HCT116 (cell line): ENCODE results near the gene C15orf61. TPM values are rescaled to one million over a fixed set of nuclear protein-coding genes. Genes with fewer than 3 reads are reported as not detected.

ENCODE experiments used
- ATAC-seq: fragments of 200-7000 bp; cut with Tn5 transposase; 2 replicates; pipeline ENCODE4 v1.9.1; 2020; ENCODE audit warnings: mild to moderate bottlenecking, moderate library complexity
- BruUV-seq: library from RNA; stranded (reverse); fragments of 400-500 nt; replicated peaks from 2 replicates; lab custom pipeline; 2021; lab: Mats Ljungman, UMichigan
- CTCF ChIA-PET: fragments of 300-600 bp; sonication (Branson Sonifier 250); formaldehyde crosslinking; loops from one replicate; lab custom pipeline; 2021; ENCODE audit warnings: antibody characterized with exemption; lab: Charles Lee
- POLR2A ChIA-PET: fragments of 300-600, 350-600 bp; sonication (Branson Sonifier 250); formaldehyde crosslinking; loops from one replicate; lab custom pipeline; 2021; ENCODE audit warnings: antibody characterized with exemption; lab: Charles Lee
- RAD21 ChIA-PET, 2 experiments: fragments of 300-600 bp; sonication (Branson Sonifier 250); formaldehyde crosslinking; loops; one replicate each; lab custom pipeline; 2023; ENCODE audit warnings: low total read pairs in 2 of 2; ENCODE audit not compliant: uncharacterized antibody in 2 of 2, unreplicated experiment in 2 of 2, low non-redundant PET in 1 of 2; lab: Charles Lee
- DNase-seq: peaks from one replicate; pipeline ENCODE4 v3.0.0-alpha.2; 2010; ENCODE audit warnings: low read depth, low spot score
- H2AFZ ChIP-seq: fragments of 200-600 bp; shearing (Covaris generic), sonication (generic); 2 replicates; pipeline ENCODE4 v1.6.1; 2017; ENCODE audit warnings: low read depth, mixed run types, mixed read lengths, antibody characterized with exemption, low read length; ENCODE audit not compliant: poor library complexity, severe bottlenecking
- H3K27ac ChIP-seq: 2 replicates; pipeline ENCODE4 v1.5.1; 2012; ENCODE audit warnings: low read depth, low read length
- H3K27me3 ChIP-seq: fragments of 200-600 bp; sonication (generic); 2 replicates; pipeline ENCODE4 v1.6.1; 2016; ENCODE audit warnings: mixed run types, low read length, mixed read lengths; ENCODE audit not compliant: insufficient read depth
- H3K36me3 ChIP-seq, 2 experiments: fragments of 200-500 bp in 1 of 2; fragments of 200-600 bp in 1 of 2; sonication (Bioruptor generic) in 1 of 2; sonication (generic) in 1 of 2; 2 replicates each; pipeline versions ENCODE4 v1.5.1 to v1.6.1; 2014 to 2016; ENCODE audit warnings: low read length in 2 of 2, inconsistent platforms in 1 of 2, mixed read lengths in 1 of 2, mixed run types in 1 of 2; ENCODE audit not compliant: insufficient read depth in 2 of 2, control insufficient read depth in 1 of 2
- H3K4me1 ChIP-seq, 2 experiments: fragments of 200-600 bp in 1 of 2; sonication (generic) in 1 of 2; 2 replicates each; pipeline versions ENCODE4 v1.5.1 to v1.6.1; 2012 to 2017; ENCODE audit warnings: low read length in 2 of 2, inconsistent platforms in 1 of 2, mild to moderate bottlenecking in 1 of 2, mixed read lengths in 1 of 2, mixed run types in 1 of 2, moderate library complexity in 1 of 2; ENCODE audit not compliant: insufficient read depth in 2 of 2, control insufficient read depth in 1 of 2
- H3K4me2 ChIP-seq: fragments of 200-600 bp; sonication (generic); 2 replicates; pipeline ENCODE4 v1.6.1; 2017; ENCODE audit warnings: mixed run types, low read length, mixed read lengths
- H3K4me3 ChIP-seq, 2 experiments: fragments of 200-600 bp in 1 of 2; sonication (generic) in 1 of 2; replicated peaks in 1 of 2; 2 replicates each; pipeline ENCODE4 v1.5.1; 2011 to 2016; ENCODE audit warnings: low read length in 2 of 2, control low read depth in 1 of 2, low read depth in 1 of 2, mild to moderate bottlenecking in 1 of 2, mixed read lengths in 1 of 2, mixed run types in 1 of 2
- H3K79me2 ChIP-seq: fragments of 200-600 bp; sonication (generic); 2 replicates; pipeline ENCODE4 v1.6.1; 2017; ENCODE audit warnings: mild to moderate bottlenecking, mixed run types, low read length, moderate library complexity, mixed read lengths; ENCODE audit not compliant: insufficient read depth
- H3K9ac ChIP-seq: fragments of 200-600 bp; sonication (generic); 2 replicates; pipeline ENCODE4 v1.6.1; 2016; ENCODE audit warnings: low read length, mixed read lengths
- H3K9me2 ChIP-seq: fragments of 200-600 bp; sonication (generic), shearing (Covaris generic); 2 replicates; pipeline ENCODE4 v1.6.1; 2017; ENCODE audit warnings: mixed run types, mild to moderate bottlenecking, moderate library complexity; ENCODE audit not compliant: insufficient read depth
- H3K9me3 ChIP-seq, 2 experiments: fragments of 200-500 bp in 1 of 2; fragments of 200-600 bp in 1 of 2; sonication (Bioruptor generic) in 1 of 2; sonication (generic) in 1 of 2; 2 replicates each; pipeline ENCODE4 v1.6.1; 2014 to 2017; ENCODE audit warnings: low read length in 2 of 2, mixed read lengths in 2 of 2, inconsistent platforms in 1 of 2, low read depth in 1 of 2, mild to moderate bottlenecking in 1 of 2, mixed run types in 1 of 2, moderate library complexity in 1 of 2; ENCODE audit not compliant: control insufficient read depth in 1 of 2, insufficient read depth in 1 of 2
- H4K20me1 ChIP-seq: fragments of 200-600 bp; sonication (generic), shearing (Covaris generic); 2 replicates; pipeline ENCODE4 v1.6.1; 2017; ENCODE audit warnings: mixed run types, mild to moderate bottlenecking, moderate library complexity; ENCODE audit not compliant: insufficient read depth
- CBX3 ChIP-seq: IDR thresholded peaks from 2 replicates; pipeline ENCODE4 v1.6.1; 2012; ENCODE audit warnings: low read depth
- CEBPB ChIP-seq: IDR thresholded peaks from 2 replicates; pipeline ENCODE4 v1.6.1; 2012; ENCODE audit warnings: low read depth
- EGR1 ChIP-seq: IDR thresholded peaks from 2 replicates; pipeline ENCODE4 v1.6.1; 2012; ENCODE audit warnings: low read depth
- EZH2phosphoT487 ChIP-seq: fragments of 200-600 bp; IDR thresholded peaks from 2 replicates; pipeline ENCODE4 v1.6.1; 2018; ENCODE audit warnings: antibody characterized with exemption, borderline replicate concordance
- JUND ChIP-seq: IDR thresholded peaks from 2 replicates; pipeline ENCODE4 v1.6.1; 2012
- SP1 ChIP-seq: IDR thresholded peaks from 2 replicates; pipeline ENCODE4 v1.6.1; 2012; ENCODE audit warnings: low read depth
- ZFX ChIP-seq: fragments of 450-650 bp; IDR thresholded peaks from 2 replicates; pipeline ENCODE4 v1.6.1; 2017
- intact Hi-C: fragments of 100-400 bp; cut with micrococcal nuclease; formaldehyde crosslinking; loops from 2 replicates; pipeline ENCODE4 v1.10.0; 2022
- total RNA-seq: library from RNA; stranded (reverse); gene quantifications from one replicate; pipeline ENCODE4 v1.2.1, GENCODE V29; 2021; ENCODE audit not compliant: unreplicated experiment
- TF ChIP-seq, protein P1 (sequence below): IDR thresholded peaks from 2 replicates; pipeline ENCODE4 v1.6.1; 2012
- TF ChIP-seq, protein P2 (sequence below): IDR thresholded peaks from 2 replicates; pipeline ENCODE4 v1.6.1; 2012
- TF ChIP-seq, protein P3 (sequence below): IDR thresholded peaks from 2 replicates; pipeline ENCODE4 v1.6.1; 2011; ENCODE audit warnings: mild to moderate bottlenecking, low read length, moderate library complexity; ENCODE audit not compliant: insufficient replicate concordance; ENCODE audit errors: extremely low read depth
- TF ChIP-seq, protein P4 (sequence below): IDR thresholded peaks from 2 replicates; pipeline ENCODE4 v1.6.1; 2012; ENCODE audit warnings: low read depth
- TF ChIP-seq, protein P5 (sequence below), 3 experiments: fragments of 200-600 bp in 1 of 3; sonication (generic) in 1 of 3; IDR thresholded peaks in 2 of 3; conservative IDR thresholded peaks in 1 of 3; 2 replicates each; pipeline ENCODE4 v1.5.1; 2012 to 2017; ENCODE audit warnings: low read depth in 2 of 3, low read length in 2 of 3, antibody characterized with exemption in 1 of 3, borderline replicate concordance in 1 of 3, control low read depth in 1 of 3, mild to moderate bottlenecking in 1 of 3, mixed read lengths in 1 of 3, mixed run types in 1 of 3, moderate library complexity in 1 of 3; ENCODE audit not compliant: insufficient read depth in 1 of 3

The C15orf61 gene
- total RNA-seq, 1 experiment from 2014 or later: 9.9 TPM

DNA sequence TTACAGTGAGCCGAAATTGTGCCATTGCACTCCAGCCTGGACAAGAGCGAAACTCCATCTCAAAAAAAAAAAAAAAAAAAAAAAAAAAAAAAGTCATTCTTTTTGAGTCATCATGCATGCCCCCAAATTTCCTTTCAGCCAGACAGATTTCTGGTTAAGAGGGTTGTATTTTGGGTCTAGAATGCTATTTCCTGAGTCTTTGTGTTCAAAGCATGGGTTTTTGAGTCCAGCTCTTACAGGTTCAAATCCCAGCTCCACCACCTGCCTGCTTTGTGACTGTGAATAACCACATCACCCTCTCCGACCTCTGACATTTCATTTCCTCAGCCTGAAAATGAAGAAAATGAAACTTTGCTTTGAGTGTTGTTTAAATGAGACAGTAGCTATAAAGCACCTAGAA is 9.3 kb upstream of the C15orf61 start:
- intact Hi-C loops: no loop called here
- no peaks in the 10 kb centered on the region for H3K79me2 ChIP-seq
- H4K20me1 ChIP-seq: no peaks in the 10 kb centered on the region
- DNase-seq: no peak
- no peak overlapping the region for H3K4me3 ChIP-seq
- RAD21 ChIA-PET: no interaction called here
- H3K4me1 ChIP-seq: no peaks in the 10 kb centered on the region
- BruUV-seq: no TSS peak
- no peak overlapping the region for H3K9ac ChIP-seq
- POLR2A ChIA-PET: no interaction called here
- H2AFZ ChIP-seq: no peak overlapping the region
- H3K27ac ChIP-seq: no peak overlapping the region
- H3K9me2 ChIP-seq: no peaks in the 10 kb centered on the region
- no peaks in the 10 kb centered on the region for H3K9me3 ChIP-seq
- H3K36me3 ChIP-seq: 0 out of 4 replicates have a peak, but pooled peaks cover 0 to 2% of the 10 kb centered on the region in 2 experiments
- no peak for ATAC-seq
- CTCF ChIA-PET: no interaction called here
- no peaks in the 10 kb centered on the region for H3K27me3 ChIP-seq
- TF ChIP-seq, protein P1, sequence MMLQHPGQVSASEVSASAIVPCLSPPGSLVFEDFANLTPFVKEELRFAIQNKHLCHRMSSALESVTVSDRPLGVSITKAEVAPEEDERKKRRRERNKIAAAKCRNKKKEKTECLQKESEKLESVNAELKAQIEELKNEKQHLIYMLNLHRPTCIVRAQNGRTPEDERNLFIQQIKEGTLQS: no peak
- TF ChIP-seq, protein P2, sequence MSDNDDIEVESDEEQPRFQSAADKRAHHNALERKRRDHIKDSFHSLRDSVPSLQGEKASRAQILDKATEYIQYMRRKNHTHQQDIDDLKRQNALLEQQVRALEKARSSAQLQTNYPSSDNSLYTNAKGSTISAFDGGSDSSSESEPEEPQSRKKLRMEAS: no peak
- no peak for TF ChIP-seq CEBPB
- no peak for TF ChIP-seq CBX3
- TF ChIP-seq, protein P3, sequence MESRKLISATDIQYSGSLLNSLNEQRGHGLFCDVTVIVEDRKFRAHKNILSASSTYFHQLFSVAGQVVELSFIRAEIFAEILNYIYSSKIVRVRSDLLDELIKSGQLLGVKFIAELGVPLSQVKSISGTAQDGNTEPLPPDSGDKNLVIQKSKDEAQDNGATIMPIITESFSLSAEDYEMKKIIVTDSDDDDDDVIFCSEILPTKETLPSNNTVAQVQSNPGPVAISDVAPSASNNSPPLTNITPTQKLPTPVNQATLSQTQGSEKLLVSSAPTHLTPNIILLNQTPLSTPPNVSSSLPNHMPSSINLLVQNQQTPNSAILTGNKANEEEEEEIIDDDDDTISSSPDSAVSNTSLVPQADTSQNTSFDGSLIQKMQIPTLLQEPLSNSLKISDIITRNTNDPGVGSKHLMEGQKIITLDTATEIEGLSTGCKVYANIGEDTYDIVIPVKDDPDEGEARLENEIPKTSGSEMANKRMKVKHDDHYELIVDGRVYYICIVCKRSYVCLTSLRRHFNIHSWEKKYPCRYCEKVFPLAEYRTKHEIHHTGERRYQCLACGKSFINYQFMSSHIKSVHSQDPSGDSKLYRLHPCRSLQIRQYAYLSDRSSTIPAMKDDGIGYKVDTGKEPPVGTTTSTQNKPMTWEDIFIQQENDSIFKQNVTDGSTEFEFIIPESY: no peak
- no peak for TF ChIP-seq EZH2phosphoT487
- TF ChIP-seq, protein P4, sequence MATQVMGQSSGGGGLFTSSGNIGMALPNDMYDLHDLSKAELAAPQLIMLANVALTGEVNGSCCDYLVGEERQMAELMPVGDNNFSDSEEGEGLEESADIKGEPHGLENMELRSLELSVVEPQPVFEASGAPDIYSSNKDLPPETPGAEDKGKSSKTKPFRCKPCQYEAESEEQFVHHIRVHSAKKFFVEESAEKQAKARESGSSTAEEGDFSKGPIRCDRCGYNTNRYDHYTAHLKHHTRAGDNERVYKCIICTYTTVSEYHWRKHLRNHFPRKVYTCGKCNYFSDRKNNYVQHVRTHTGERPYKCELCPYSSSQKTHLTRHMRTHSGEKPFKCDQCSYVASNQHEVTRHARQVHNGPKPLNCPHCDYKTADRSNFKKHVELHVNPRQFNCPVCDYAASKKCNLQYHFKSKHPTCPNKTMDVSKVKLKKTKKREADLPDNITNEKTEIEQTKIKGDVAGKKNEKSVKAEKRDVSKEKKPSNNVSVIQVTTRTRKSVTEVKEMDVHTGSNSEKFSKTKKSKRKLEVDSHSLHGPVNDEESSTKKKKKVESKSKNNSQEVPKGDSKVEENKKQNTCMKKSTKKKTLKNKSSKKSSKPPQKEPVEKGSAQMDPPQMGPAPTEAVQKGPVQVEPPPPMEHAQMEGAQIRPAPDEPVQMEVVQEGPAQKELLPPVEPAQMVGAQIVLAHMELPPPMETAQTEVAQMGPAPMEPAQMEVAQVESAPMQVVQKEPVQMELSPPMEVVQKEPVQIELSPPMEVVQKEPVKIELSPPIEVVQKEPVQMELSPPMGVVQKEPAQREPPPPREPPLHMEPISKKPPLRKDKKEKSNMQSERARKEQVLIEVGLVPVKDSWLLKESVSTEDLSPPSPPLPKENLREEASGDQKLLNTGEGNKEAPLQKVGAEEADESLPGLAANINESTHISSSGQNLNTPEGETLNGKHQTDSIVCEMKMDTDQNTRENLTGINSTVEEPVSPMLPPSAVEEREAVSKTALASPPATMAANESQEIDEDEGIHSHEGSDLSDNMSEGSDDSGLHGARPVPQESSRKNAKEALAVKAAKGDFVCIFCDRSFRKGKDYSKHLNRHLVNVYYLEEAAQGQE: no peak
- TF ChIP-seq SP1: no peak
- TF ChIP-seq EGR1: no peak
- TF ChIP-seq, protein P5, sequence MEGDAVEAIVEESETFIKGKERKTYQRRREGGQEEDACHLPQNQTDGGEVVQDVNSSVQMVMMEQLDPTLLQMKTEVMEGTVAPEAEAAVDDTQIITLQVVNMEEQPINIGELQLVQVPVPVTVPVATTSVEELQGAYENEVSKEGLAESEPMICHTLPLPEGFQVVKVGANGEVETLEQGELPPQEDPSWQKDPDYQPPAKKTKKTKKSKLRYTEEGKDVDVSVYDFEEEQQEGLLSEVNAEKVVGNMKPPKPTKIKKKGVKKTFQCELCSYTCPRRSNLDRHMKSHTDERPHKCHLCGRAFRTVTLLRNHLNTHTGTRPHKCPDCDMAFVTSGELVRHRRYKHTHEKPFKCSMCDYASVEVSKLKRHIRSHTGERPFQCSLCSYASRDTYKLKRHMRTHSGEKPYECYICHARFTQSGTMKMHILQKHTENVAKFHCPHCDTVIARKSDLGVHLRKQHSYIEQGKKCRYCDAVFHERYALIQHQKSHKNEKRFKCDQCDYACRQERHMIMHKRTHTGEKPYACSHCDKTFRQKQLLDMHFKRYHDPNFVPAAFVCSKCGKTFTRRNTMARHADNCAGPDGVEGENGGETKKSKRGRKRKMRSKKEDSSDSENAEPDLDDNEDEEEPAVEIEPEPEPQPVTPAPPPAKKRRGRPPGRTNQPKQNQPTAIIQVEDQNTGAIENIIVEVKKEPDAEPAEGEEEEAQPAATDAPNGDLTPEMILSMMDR (IDR thresholded peaks at IDR 0.05 in 2 of 3, conservative IDR thresholded peaks at IDR 0.05 in 1 of 3; ENCODE audit: borderline replicate concordance in 1 of 3, insufficient read depth in 1 of 3, low read depth in 2 of 3, low read length in 2 of 3): no peak
- no peak for TF ChIP-seq JUND
- TF ChIP-seq ZFX: no peak
- H3K4me2 ChIP-seq: no peak overlapping the region
